Activated B cell treated with CpG ODN at 0.5 μM for 24 hours (primary cell): ENCODE data around the gene BCAS1. TPM values are rescaled to one million over a fixed set of nuclear protein-coding genes. Genes with fewer than 3 reads are reported as not detected.

Experiments
- ATAC-seq: fragments of 200-7000 bp; cut with Tn5 transposase; one replicate; pipeline ENCODE4 v1.10.0; 2021; ENCODE audit warnings: low read depth, mild to moderate bottlenecking, moderate library complexity
- CTCF ChIA-PET: fragments of 350-600 bp; sonication (Branson Sonifier 250); formaldehyde crosslinking; loops from one replicate; lab custom pipeline; 2021; ENCODE audit warnings: antibody characterized with exemption; lab: Charles Lee
- POLR2A ChIA-PET: fragments of 350-600 bp; sonication (Branson Sonifier 250); formaldehyde crosslinking; loops from one replicate; lab custom pipeline; 2021; ENCODE audit warnings: antibody characterized with exemption; lab: Charles Lee
- DNase-seq: peaks from one replicate; pipeline ENCODE4 v3.0.0; 2022
- H3K27ac Mint-ChIP-seq: one replicate; pipeline ENCODE4 v1.8.0; 2020; ENCODE audit warnings: mixed read lengths
- H3K27me3 Mint-ChIP-seq: one replicate; pipeline ENCODE4 v1.8.0; 2021; ENCODE audit warnings: mixed read lengths
- H3K36me3 Mint-ChIP-seq: one replicate; pipeline ENCODE4 v1.8.0; 2021; ENCODE audit warnings: low read depth, mixed read lengths
- H3K4me1 Mint-ChIP-seq: one replicate; pipeline ENCODE4 v1.8.0; 2021; ENCODE audit warnings: mixed read lengths
- H3K4me3 Mint-ChIP-seq: one replicate; pipeline ENCODE4 v1.8.0; 2020; ENCODE audit warnings: mild to moderate bottlenecking, mixed read lengths
- H3K9me3 Mint-ChIP-seq: one replicate; pipeline ENCODE4 v1.8.0; 2020; ENCODE audit warnings: mixed read lengths
- CTCF ChIP-seq: fragments of 200-600 bp; IDR thresholded peaks from one replicate; pipeline ENCODE4 v1.8.0; 2022; ENCODE audit warnings: antibody characterized with exemption, mild to moderate bottlenecking
- intact Hi-C: fragments of 100-400 bp; cut with micrococcal nuclease; formaldehyde crosslinking; loops from one replicate; pipeline ENCODE4 v1.15.1; 2024
- total RNA-seq: library from RNA; stranded (reverse); gene quantifications from 2 replicates; pipeline ENCODE4 v1.2.3, GENCODE V29; 2022

Gene BCAS1
- total RNA-seq, 1 donor from 2014 or later: 1.7 TPM

GRCh38 chr20:53910351-53911002 is 159.9 kb downstream of the BCAS1 start:
- intact Hi-C loops: loop anchor here (10.0 kb wide), 1 partner anchor 154 kb away; no protein-coding TSS in a partner anchor
- Mint-ChIP-seq H3K4me1 (peaks cover 61% of the 10 kb centered on the region), H3K4me3 (no peak overlapping the region), H3K27ac (no peak overlapping the region), H3K9me3 (no peaks in the 10 kb centered on the region), H3K36me3 (no peaks in the 10 kb centered on the region), H3K27me3 (no peaks in the 10 kb centered on the region)
- POLR2A ChIA-PET: interaction anchor here (0.6 kb wide), 1 partner anchor 293 kb away, joined by 4 read pairs; no protein-coding TSS in a partner anchor
- no peak for ATAC-seq
- no peak for TF ChIP-seq CTCF
- no peak for DNase-seq
- CTCF ChIA-PET: interaction anchor here (1.6 kb wide), 1 partner anchor 29 kb away, joined by 5 read pairs; no protein-coding TSS in a partner anchor

GRCh38 chr20:53907968-53908751 is 162.2 kb downstream of the BCAS1 start:
- POLR2A ChIA-PET: interaction anchor here (0.6 to 2.3 kb wide), 11 partner anchors 9 to 327 kb away, joined by 3 to 10 read pairs (median 4); no protein-coding TSS in a partner anchor
- Mint-ChIP-seq H3K27me3 (no peaks in the 10 kb centered on the region), H3K36me3 (no peaks in the 10 kb centered on the region), H3K4me1 (peaks cover 57% of the 10 kb centered on the region), H3K9me3 (no peaks in the 10 kb centered on the region), H3K4me3 (no peak overlapping the region), H3K27ac (peak overlapping the region; percentile 25)
- intact Hi-C loops: no loop called here
- ATAC-seq: no peak
- DNase-seq: no peak
- CTCF ChIA-PET: interaction anchor here (1.0 to 3.7 kb wide), 3 partner anchors 8 to 329 kb away, joined by 3 to 15 read pairs (median 5); no protein-coding TSS in a partner anchor
- TF ChIP-seq CTCF: no peak

GRCh38 chr20:53905820-53906191 is 164.6 kb downstream of the BCAS1 start:
- H3K4me1 Mint-ChIP-seq: peaks cover 54% of the 10 kb centered on the region
- no peak for TF ChIP-seq CTCF
- ATAC-seq (no peak), DNase-seq (no peak)
- ChIA-PET CTCF (interaction anchor here (0.6 to 3.7 kb wide), 2 partner anchors 10 to 345 kb away, joined by 3 to 15 read pairs; no protein-coding TSS in a partner anchor), POLR2A (interaction anchor here (1.1 to 1.9 kb wide), 4 partner anchors 11 to 312 kb away, joined by 3 to 7 read pairs (median 4); partner anchors contain the start of gene ZNF217)
- H3K27ac Mint-ChIP-seq: peak overlapping the region; percentile 86
- no peaks in the 10 kb centered on the region for H3K36me3 Mint-ChIP-seq
- no peak overlapping the region for H3K4me3 Mint-ChIP-seq
- intact Hi-C loops: no loop called here
- H3K9me3 Mint-ChIP-seq: no peaks in the 10 kb centered on the region
- no peaks in the 10 kb centered on the region for H3K27me3 Mint-ChIP-seq

- no peak for TF ChIP-seq CTCF
- ATAC-seq (peak; percentile 70), DNase-seq (no peak)
- ChIA-PET CTCF (interaction anchor here (3.7 kb wide), 1 partner anchor 11 kb away, joined by 15 read pairs; no protein-coding TSS in a partner anchor), POLR2A (interaction anchor here (1.1 to 1.9 kb wide), 4 partner anchors 11 to 311 kb away, joined by 3 to 7 read pairs (median 4); partner anchors contain the start of gene ZNF217)
- Mint-ChIP-seq H3K27me3 (no peaks in the 10 kb centered on the region), H3K27ac (peak overlapping the region; percentile 86), H3K4me3 (peak overlapping the region; percentile 56), H3K9me3 (no peaks in the 10 kb centered on the region), H3K4me1 (peaks cover 59% of the 10 kb centered on the region), H3K36me3 (no peaks in the 10 kb centered on the region)
- intact Hi-C loops: no loop called here
These were observed 165.2 kb downstream of the BCAS1 start for GRCh38 chr20:53905019-53905819.
